Measurements from ENCODE around the gene UBE2R2. TPM values are rescaled to one million over a fixed set of nuclear protein-coding genes. Genes with fewer than 3 reads are reported as not detected.
"Not testable (repeated sequence)": the region's sequence is repeated elsewhere in the genome, so short reads cannot be mapped to it uniquely, and the experiment has no call there.

The UBE2R2 gene
- total RNA-seq, 4 donors from 2014 or later = 32.5 to 47.3 (median 41.9) TPM

- ATAC-seq (no peak), DNase-seq (no peak)
- peaks cover 24 to 36% of the 10 kb centered on the region in 2 donors for H3K4me1 ChIP-seq
- intact Hi-C loops (cut with DNase I; ENCODE audit: low total_unique reads) (no loop called here), in situ Hi-C loops (cut with MboI; ENCODE audit: low sequenced_read_pairs in 4 of 4) (no loop called here)
- no peaks in the 10 kb centered on the region for H3K27me3 ChIP-seq
- H3K27ac ChIP-seq = no peak overlapping the region
- no peaks in the 10 kb centered on the region for H3K9me3 ChIP-seq
- no peak for TF ChIP-seq POLR2A (IDR thresholded peaks at IDR 0.05)
- no peak for TF ChIP-seq CTCF (IDR thresholded peaks at IDR 0.05 in 4 of 5, conservative IDR thresholded peaks at IDR 0.05 in 1 of 5)
- H3K36me3 ChIP-seq = no peaks in the 10 kb centered on the region
- no peak overlapping the region for H3K4me3 ChIP-seq
Measured at GRCh38 chr9:33860200-33860871, 43.4 kb downstream of the UBE2R2 start.

GRCh38 chr9:33861917-33862453 lies 45.0 kb downstream of the UBE2R2 start:
- TF ChIP-seq POLR2A (IDR thresholded peaks at IDR 0.05) (no peak), CTCF (IDR thresholded peaks at IDR 0.05 in 4 of 5, conservative IDR thresholded peaks at IDR 0.05 in 1 of 5) (no peak)
- in situ Hi-C loops (cut with MboI; ENCODE audit: low sequenced_read_pairs in 4 of 4) (no loop called here), intact Hi-C loops (cut with DNase I; ENCODE audit: low total_unique reads) (no loop called here)
- no peak for ATAC-seq
- Histone ChIP-seq H3K27me3 (no peaks in the 10 kb centered on the region), H3K4me3 (no peak overlapping the region), H3K36me3 (no peaks in the 10 kb centered on the region), H3K4me1 (peaks cover 24 to 34% of the 10 kb centered on the region in 2 donors), H3K27ac (peak overlapping the region in 1 of 4 donors; percentile 15), H3K9me3 (no peaks in the 10 kb centered on the region)
- no peak for DNase-seq

GRCh38 chr9:33863027-33863426 lies 46.1 kb downstream of the UBE2R2 start:
- H3K27ac ChIP-seq; intact Hi-C loops (cut with DNase I; ENCODE audit: low total_unique reads); ATAC-seq; H3K27me3 ChIP-seq; H3K4me3 ChIP-seq; DNase-seq; H3K9me3 ChIP-seq; in situ Hi-C loops (cut with MboI; ENCODE audit: low sequenced_read_pairs in 4 of 4); H3K36me3 ChIP-seq: not testable (repeated sequence)
- H3K4me1 ChIP-seq = peaks cover 32% of the 10 kb centered on the region in 2 donors

GRCh38 chr9:33867747-33868439 lies 50.9 kb downstream of the UBE2R2 start:
- no peak for TF ChIP-seq CTCF (IDR thresholded peaks at IDR 0.05 in 4 of 5, conservative IDR thresholded peaks at IDR 0.05 in 1 of 5)
- no peak for TF ChIP-seq POLR2A (IDR thresholded peaks at IDR 0.05)
- Histone ChIP-seq H3K4me1 (peaks cover 45 to 55% of the 10 kb centered on the region in 2 donors), H3K27me3 (no peaks in the 10 kb centered on the region), H3K9me3 (no peaks in the 10 kb centered on the region), H3K27ac (peak overlapping the region; percentile 54 to 70 (median 61)), H3K4me3 (peak overlapping the region in 1 of 4 donors; percentile 8), H3K36me3 (no peaks in the 10 kb centered on the region)
- in situ Hi-C loops (cut with MboI; ENCODE audit: low sequenced_read_pairs in 4 of 4) (no loop called here), intact Hi-C loops (cut with DNase I; ENCODE audit: low total_unique reads) (no loop called here)
- peak; percentile 56 for ATAC-seq
- DNase-seq = peak; percentile 31 to 60

- peak overlapping the region; percentile 54 to 70 (median 61) for H3K27ac ChIP-seq
- H3K4me1 ChIP-seq = peaks cover 46 to 56% of the 10 kb centered on the region in 2 donors
- intact Hi-C loops (cut with DNase I; ENCODE audit: low total_unique reads) = no loop called here
- TF ChIP-seq CTCF (IDR thresholded peaks at IDR 0.05 in 4 of 5, conservative IDR thresholded peaks at IDR 0.05 in 1 of 5) (no peak), POLR2A (IDR thresholded peaks at IDR 0.05) (no peak)
- ATAC-seq = peak; percentile 25 to 32
- no peaks in the 10 kb centered on the region for H3K36me3 ChIP-seq
- H3K27me3 ChIP-seq = no peaks in the 10 kb centered on the region
- DNase-seq = no peak
- peak overlapping the region in 1 of 4 donors; percentile 8 for H3K4me3 ChIP-seq
- no peaks in the 10 kb centered on the region for H3K9me3 ChIP-seq
- in situ Hi-C loops (cut with MboI; ENCODE audit: low sequenced_read_pairs in 4 of 4) = no loop called here
Measured at GRCh38 chr9:33868440-33868973, 51.5 kb downstream of the UBE2R2 start.

- H3K36me3 ChIP-seq; DNase-seq; H3K9me3 ChIP-seq; in situ Hi-C loops (cut with MboI; ENCODE audit: low sequenced_read_pairs in 4 of 4); ATAC-seq; H3K27me3 ChIP-seq; H3K4me3 ChIP-seq; intact Hi-C loops (cut with DNase I; ENCODE audit: low total_unique reads): not testable (repeated sequence)
- Histone ChIP-seq H3K4me1 (peaks cover 44 to 56% of the 10 kb centered on the region in 2 donors), H3K27ac (peak overlapping the region in 2 of 4 donors; percentile 64 to 70)
Measured at GRCh38 chr9:33869243-33869642, 52.3 kb downstream of the UBE2R2 start.
